ENCODE data around the gene C3orf18.

DNA sequence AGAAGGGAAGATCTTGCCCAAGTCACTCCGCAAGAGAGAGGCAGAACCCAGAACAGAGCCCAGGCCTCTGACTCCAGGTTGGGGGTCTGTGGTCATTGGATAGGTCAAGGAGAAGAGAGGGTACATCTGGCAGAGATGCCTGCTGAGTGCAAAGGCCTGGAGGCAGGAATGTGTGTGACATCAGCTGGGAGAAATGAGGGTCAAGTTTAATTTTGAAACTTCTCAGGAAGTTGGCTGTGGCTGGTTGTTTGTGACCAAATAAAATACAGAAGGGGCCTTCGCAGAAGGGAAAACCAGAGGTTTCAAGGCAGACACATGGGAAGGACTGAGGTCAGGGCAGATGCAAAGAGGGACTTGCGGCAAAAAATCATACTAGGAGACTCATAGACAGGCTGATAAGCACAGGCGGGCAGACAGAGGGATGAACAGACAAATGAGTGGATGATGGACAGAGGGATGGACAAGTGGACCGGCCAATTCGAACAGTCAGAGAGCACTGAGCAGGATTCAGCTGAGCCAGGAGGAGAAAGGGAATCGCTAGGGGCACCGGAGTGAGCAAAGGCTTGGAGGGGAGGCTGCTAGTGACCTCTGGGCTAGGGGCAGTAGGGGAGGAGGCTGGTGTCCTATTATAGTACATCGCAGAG is 35.4 kb downstream of the C3orf18 start:
- TF ChIP-seq POLR2A (IDR thresholded peaks at IDR 0.05; ENCODE audit: low read depth, low read length) = no peak
- no peak for TF ChIP-seq TAF1 (IDR thresholded peaks at IDR 0.05; ENCODE audit: low read depth, low read length)
- no peak for TF ChIP-seq POLR2AphosphoS5 (IDR thresholded peaks at IDR 0.05; ENCODE audit: low read depth, low read length)
- no peak for TF ChIP-seq POU2F2 (IDR thresholded peaks at IDR 0.05; ENCODE audit: low read depth, low read length)
- TF ChIP-seq PAX5 (IDR thresholded peaks at IDR 0.05; ENCODE audit: insufficient read depth, low read length, severe bottlenecking) = no peak
- no peak for TF ChIP-seq SPI1 (IDR thresholded peaks at IDR 0.05; ENCODE audit: low read depth, low read length)

Measured in GM12891 (cell line).